Astrocyte (in vitro differentiated cells and primary cell): Measurements from ENCODE around the gene PARD6A.

Source experiments
- CTCF ChIP-seq: IDR thresholded peaks from 2 replicates; pipeline ENCODE4 v1.5.1; 2011; ENCODE audit warnings: low read depth, mild to moderate bottlenecking, inconsistent platforms, low read length, moderate library complexity; ENCODE audit not compliant: insufficient read depth
- EZH2 ChIP-seq: IDR thresholded peaks from 2 replicates; pipeline ENCODE4 v1.6.1; 2012; ENCODE audit warnings: mild to moderate bottlenecking, low read length, inconsistent platforms; ENCODE audit not compliant: insufficient read depth

- TF ChIP-seq CTCF (no peak), EZH2 (no peak)
Observed at GRCh38 chr16:67657017-67657608, 3.6 kb upstream of the PARD6A start.
